Activated naive CD4-positive, alpha-beta T cell treated with anti-CD3 and anti-CD28 coated beads, Interleukin-2, amount 10 ng/mL, durations not matched to agents 7 days and 5 days (primary cell): ENCODE results near the gene DCLK2.

ENCODE experiments used
- CTCF ChIA-PET: fragments of 350-600 bp; sonication (Branson Sonifier 250); formaldehyde crosslinking; loops from one replicate; lab custom pipeline; 2021; ENCODE audit warnings: antibody characterized with exemption; lab: Charles Lee
- DNase-seq: peaks from one replicate; pipeline ENCODE4 v3.0.0-alpha.2; 2020
- H3K27ac Mint-ChIP-seq: one replicate; pipeline ENCODE4 v1.8.0; 2021; ENCODE audit warnings: mild to moderate bottlenecking, moderate library complexity, mixed read lengths
- H3K27me3 Mint-ChIP-seq: one replicate; pipeline ENCODE4 v1.8.0; 2021; ENCODE audit warnings: mild to moderate bottlenecking, mixed read lengths
- H3K36me3 Mint-ChIP-seq: one replicate; pipeline ENCODE4 v1.8.0; 2021; ENCODE audit warnings: mixed read lengths
- H3K4me1 Mint-ChIP-seq: one replicate; pipeline ENCODE4 v1.8.0; 2021; ENCODE audit warnings: mixed read lengths
- H3K4me3 Mint-ChIP-seq: one replicate; pipeline ENCODE4 v1.8.0; 2021; ENCODE audit warnings: mild to moderate bottlenecking, moderate library complexity, mixed read lengths
- H3K9me3 Mint-ChIP-seq: one replicate; pipeline ENCODE4 v1.8.0; 2021; ENCODE audit warnings: mixed read lengths

The DCLK2 gene

GRCh38 chr4:150055467-150055866 is 22.8 kb upstream of the DCLK2 start:
- no peak for DNase-seq
- no peaks in the 10 kb centered on the region for H3K27me3 Mint-ChIP-seq
- no peak overlapping the region for H3K4me3 Mint-ChIP-seq
- H3K27ac Mint-ChIP-seq = no peak overlapping the region
- no peaks in the 10 kb centered on the region for H3K9me3 Mint-ChIP-seq
- H3K36me3 Mint-ChIP-seq = no peaks in the 10 kb centered on the region
- no peaks in the 10 kb centered on the region for H3K4me1 Mint-ChIP-seq
- CTCF ChIA-PET = no interaction called here

GRCh38 chr4:150056569-150056968 is 21.7 kb upstream of the DCLK2 start:
- H3K4me3 Mint-ChIP-seq = no peak overlapping the region
- H3K27me3 Mint-ChIP-seq = no peaks in the 10 kb centered on the region
- H3K27ac Mint-ChIP-seq = no peak overlapping the region
- CTCF ChIA-PET = no interaction called here
- H3K9me3 Mint-ChIP-seq = no peaks in the 10 kb centered on the region
- no peaks in the 10 kb centered on the region for H3K36me3 Mint-ChIP-seq
- DNase-seq = no peak
- H3K4me1 Mint-ChIP-seq = no peaks in the 10 kb centered on the region

- H3K9me3 Mint-ChIP-seq = no peaks in the 10 kb centered on the region
- DNase-seq = no peak
- no peaks in the 10 kb centered on the region for H3K4me1 Mint-ChIP-seq
- no peaks in the 10 kb centered on the region for H3K27me3 Mint-ChIP-seq
- H3K27ac Mint-ChIP-seq = no peak overlapping the region
- no peak overlapping the region for H3K4me3 Mint-ChIP-seq
- no peaks in the 10 kb centered on the region for H3K36me3 Mint-ChIP-seq
- CTCF ChIA-PET = no interaction called here
Observed at GRCh38 chr4:150061086-150061776, 17.0 kb upstream of the DCLK2 start.

GRCh38 chr4:150063128-150063527 is 15.1 kb upstream of the DCLK2 start:
- no peak overlapping the region for H3K4me3 Mint-ChIP-seq
- CTCF ChIA-PET = no interaction called here
- no peaks in the 10 kb centered on the region for H3K36me3 Mint-ChIP-seq
- H3K4me1 Mint-ChIP-seq = no peaks in the 10 kb centered on the region
- no peaks in the 10 kb centered on the region for H3K27me3 Mint-ChIP-seq
- H3K27ac Mint-ChIP-seq = no peak overlapping the region
- H3K9me3 Mint-ChIP-seq = no peaks in the 10 kb centered on the region
- no peak for DNase-seq

- H3K27me3 Mint-ChIP-seq = no peaks in the 10 kb centered on the region
- H3K27ac Mint-ChIP-seq = no peak overlapping the region
- H3K36me3 Mint-ChIP-seq = no peaks in the 10 kb centered on the region
- H3K4me1 Mint-ChIP-seq = no peaks in the 10 kb centered on the region
- no peak overlapping the region for H3K4me3 Mint-ChIP-seq
- DNase-seq = no peak
- CTCF ChIA-PET = no interaction called here
- H3K9me3 Mint-ChIP-seq = no peaks in the 10 kb centered on the region
Observed at GRCh38 chr4:150065740-150066139, 12.5 kb upstream of the DCLK2 start.

- peaks cover 5% of the 10 kb centered on the region for H3K27me3 Mint-ChIP-seq
- H3K9me3 Mint-ChIP-seq = no peaks in the 10 kb centered on the region
- H3K4me3 Mint-ChIP-seq = no peak overlapping the region
- CTCF ChIA-PET = no interaction called here
- no peak overlapping the region for H3K27ac Mint-ChIP-seq
- no peaks in the 10 kb centered on the region for H3K4me1 Mint-ChIP-seq
- DNase-seq = no peak
- H3K36me3 Mint-ChIP-seq = no peaks in the 10 kb centered on the region
Observed at GRCh38 chr4:150067859-150068258, 10.4 kb upstream of the DCLK2 start.

GRCh38 chr4:150068300-150068960 is 9.8 kb upstream of the DCLK2 start:
- Mint-ChIP-seq H3K27me3 (peaks cover 5% of the 10 kb centered on the region), H3K36me3 (no peaks in the 10 kb centered on the region), H3K9me3 (no peaks in the 10 kb centered on the region), H3K4me1 (no peaks in the 10 kb centered on the region), H3K4me3 (no peak overlapping the region), H3K27ac (no peak overlapping the region)
- no peak for DNase-seq
- CTCF ChIA-PET = no interaction called here

GRCh38 chr4:150069353-150069752 is 8.9 kb upstream of the DCLK2 start:
- H3K27ac Mint-ChIP-seq = no peak overlapping the region
- H3K9me3 Mint-ChIP-seq = no peaks in the 10 kb centered on the region
- CTCF ChIA-PET = no interaction called here
- H3K36me3 Mint-ChIP-seq = no peaks in the 10 kb centered on the region
- no peak overlapping the region for H3K4me3 Mint-ChIP-seq
- DNase-seq = no peak
- peaks cover 5% of the 10 kb centered on the region for H3K27me3 Mint-ChIP-seq
- no peaks in the 10 kb centered on the region for H3K4me1 Mint-ChIP-seq

- DNase-seq = no peak
- peaks cover 5% of the 10 kb centered on the region for H3K27me3 Mint-ChIP-seq
- no peaks in the 10 kb centered on the region for H3K36me3 Mint-ChIP-seq
- H3K4me1 Mint-ChIP-seq = no peaks in the 10 kb centered on the region
- no peak overlapping the region for H3K4me3 Mint-ChIP-seq
- no peak overlapping the region for H3K27ac Mint-ChIP-seq
- H3K9me3 Mint-ChIP-seq = no peaks in the 10 kb centered on the region
- CTCF ChIA-PET = no interaction called here
Observed at GRCh38 chr4:150070464-150071170, 7.6 kb upstream of the DCLK2 start.

GRCh38 chr4:150072471-150072870 is 5.8 kb upstream of the DCLK2 start:
- no peaks in the 10 kb centered on the region for H3K4me1 Mint-ChIP-seq
- CTCF ChIA-PET = interaction anchor here (0.6 kb wide), 1 partner anchor 644 kb away, joined by 3 read pairs; no protein-coding TSS in a partner anchor
- no peaks in the 10 kb centered on the region for H3K9me3 Mint-ChIP-seq
- no peak overlapping the region for H3K4me3 Mint-ChIP-seq
- no peak for DNase-seq
- no peaks in the 10 kb centered on the region for H3K36me3 Mint-ChIP-seq
- H3K27me3 Mint-ChIP-seq = peaks cover 20% of the 10 kb centered on the region
- no peak overlapping the region for H3K27ac Mint-ChIP-seq

- Mint-ChIP-seq H3K4me1 (no peaks in the 10 kb centered on the region), H3K27ac (no peak overlapping the region), H3K9me3 (no peaks in the 10 kb centered on the region), H3K36me3 (no peaks in the 10 kb centered on the region), H3K27me3 (peaks cover 27% of the 10 kb centered on the region), H3K4me3 (no peak overlapping the region)
- CTCF ChIA-PET = interaction anchor here (0.6 kb wide), 1 partner anchor 644 kb away, joined by 3 read pairs; no protein-coding TSS in a partner anchor
- DNase-seq = no peak
Observed at GRCh38 chr4:150072906-150073714, 5.1 kb upstream of the DCLK2 start.

GRCh38 chr4:150074064-150074463 is 4.2 kb upstream of the DCLK2 start:
- no peaks in the 10 kb centered on the region for H3K9me3 Mint-ChIP-seq
- no peak overlapping the region for H3K4me3 Mint-ChIP-seq
- H3K36me3 Mint-ChIP-seq = no peaks in the 10 kb centered on the region
- CTCF ChIA-PET = no interaction called here
- H3K27ac Mint-ChIP-seq = no peak overlapping the region
- H3K4me1 Mint-ChIP-seq = no peaks in the 10 kb centered on the region
- no peak for DNase-seq
- peaks cover 36% of the 10 kb centered on the region for H3K27me3 Mint-ChIP-seq

GRCh38 chr4:150078579-150079080 is 385 bp downstream of the DCLK2 start:
- CTCF ChIA-PET = no interaction called here

GRCh38 chr4:150079081-150079581 is 886 bp downstream of the DCLK2 start:
- H3K9me3 Mint-ChIP-seq = no peaks in the 10 kb centered on the region
- DNase-seq = peak; percentile 38
- peaks cover 4% of the 10 kb centered on the region for H3K4me1 Mint-ChIP-seq
- no peak overlapping the region for H3K27ac Mint-ChIP-seq
- CTCF ChIA-PET = no interaction called here
- no peaks in the 10 kb centered on the region for H3K36me3 Mint-ChIP-seq
- H3K27me3 Mint-ChIP-seq = peaks cover 45% of the 10 kb centered on the region
- H3K4me3 Mint-ChIP-seq = peak overlapping the region; percentile 52

More at GRCh38 chr4:150078579-150079080, 385 bp downstream of the DCLK2 start:
- Mint-ChIP-seq H3K9me3 (no peaks in the 10 kb centered on the region), H3K27me3 (peaks cover 45% of the 10 kb centered on the region), H3K4me1 (peaks cover 4% of the 10 kb centered on the region), H3K4me3 (peak overlapping the region; percentile 40), H3K27ac (no peak overlapping the region), H3K36me3 (no peaks in the 10 kb centered on the region)
- peak; percentile 23 for DNase-seq
